Prostate gland (tissue), 2 donors: ENCODE results near the gene PERCC1. TPM values are rescaled to one million over a fixed set of nuclear protein-coding genes. Genes with fewer than 3 reads are reported as not detected.

Experiments
- DNase-seq: peaks from one replicate; pipeline ENCODE4 v3.0.0-alpha.2; 2019; ENCODE audit warnings: low spot score
- H3K27ac ChIP-seq, 2 donors: fragments of 200-600 bp; sonication (generic); 2 replicates each; pipeline ENCODE4 v1.5.1; 2017 to 2019
- H3K27me3 ChIP-seq: fragments of 200-600 bp; sonication (generic); replicated peaks from 2 replicates; pipeline ENCODE4 v1.5.1; 2019; ENCODE audit not compliant: insufficient read depth
- H3K36me3 ChIP-seq, 2 donors: fragments of 200-600 bp; sonication (generic); 1 replicate in 1 of 2; 2 replicates in 1 of 2; pipeline versions ENCODE4 v1.5.1 to v1.8.1; 2017 to 2019
- H3K4me1 ChIP-seq: fragments of 200-600 bp; sonication (generic); replicated peaks from 2 replicates; pipeline ENCODE4 v1.5.1; 2019
- H3K4me3 ChIP-seq, 2 donors: fragments of 200-600 bp; sonication (generic); 2 replicates each; pipeline ENCODE4 v1.5.1; 2017 to 2019
- H3K9me3 ChIP-seq: fragments of 200-600 bp; sonication (generic); 2 replicates; pipeline ENCODE4 v1.5.1; 2017
- CTCF ChIP-seq, 4 experiments: fragments of 200-600 bp in 2 of 4; fragments of 450-650 bp in 2 of 4; sonication (generic) in 2 of 4; IDR thresholded peaks; 1 replicate in 3 of 4; 2 replicates in 1 of 4; pipeline ENCODE4 v1.5.1; 2016 to 2019; ENCODE audit warnings: antibody characterized with exemption in 4 of 4, mild to moderate bottlenecking in 2 of 4, moderate library complexity in 2 of 4
- POLR2A ChIP-seq: fragments of 450-650 bp; IDR thresholded peaks from one replicate; pipeline ENCODE4 v1.6.1; 2016; ENCODE audit warnings: antibody characterized with exemption, mild to moderate bottlenecking
- POLR2AphosphoS5 ChIP-seq: sonication (generic); formaldehyde crosslinking; IDR thresholded peaks from one replicate; pipeline ENCODE4 v1.6.1; 2017; ENCODE audit warnings: antibody characterized with exemption
- WGBS: methylation state at CpG from one replicate; pipeline ENCODE4 v1.1.5; 2018; 5-methylcytosine and 5-hydroxymethylcytosine counted together
- intact Hi-C: fragments of 100-400 bp; cut with DNase I; formaldehyde crosslinking; loops from one replicate; pipeline ENCODE4 v1.14.2; 2022
- total RNA-seq, 2 donors: library from RNA; depleted of rRNA; stranded (reverse); fragments of >200 nt; gene quantifications; one replicate each; pipeline ENCODE4 v1.1.0, GENCODE V29; 2016

Gene PERCC1
- total RNA-seq, 2 donors from 2014 or later: 26.0 to 45.2 TPM

GRCh38 chr16:1450218-1450617, 19.3 kb downstream of the PERCC1 start:
- H3K9me3 ChIP-seq: no peaks in the 10 kb centered on the region
- no peak for DNase-seq
- peaks cover 9 to 19% of the 10 kb centered on the region in 2 donors for H3K36me3 ChIP-seq
- no peak overlapping the region for H3K27ac ChIP-seq
- 94% methylated on average over 29 of the region's 29 CpGs for WGBS
- no peak overlapping the region for H3K4me3 ChIP-seq
- H3K27me3 ChIP-seq: no peaks in the 10 kb centered on the region
- H3K4me1 ChIP-seq: no peaks in the 10 kb centered on the region
- intact Hi-C loops: no loop called here
- no peak for TF ChIP-seq POLR2AphosphoS5
- no peak for TF ChIP-seq POLR2A
- no peak for TF ChIP-seq CTCF (IDR thresholded peaks at IDR 0.05)

- no peaks in the 10 kb centered on the region for H3K27me3 ChIP-seq
- no peaks in the 10 kb centered on the region for H3K4me1 ChIP-seq
- DNase-seq: no peak
- peaks cover 9 to 23% of the 10 kb centered on the region in 2 donors for H3K36me3 ChIP-seq
- intact Hi-C loops: no loop called here
- H3K4me3 ChIP-seq: no peak overlapping the region
- H3K27ac ChIP-seq: no peak overlapping the region
- 93% methylated on average over 21 of the region's 21 CpGs for WGBS
- TF ChIP-seq CTCF (IDR thresholded peaks at IDR 0.05) (no peak), POLR2AphosphoS5 (no peak), POLR2A (no peak)
- H3K9me3 ChIP-seq: no peaks in the 10 kb centered on the region
These were observed 20.0 kb downstream of the PERCC1 start for GRCh38 chr16:1450841-1451240.

- no peak overlapping the region for H3K4me3 ChIP-seq
- 94% methylated on average over 34 of the region's 34 CpGs for WGBS
- H3K9me3 ChIP-seq: no peaks in the 10 kb centered on the region
- TF ChIP-seq POLR2A (no peak), POLR2AphosphoS5 (no peak), CTCF (IDR thresholded peaks at IDR 0.05) (no peak)
- H3K27me3 ChIP-seq: no peaks in the 10 kb centered on the region
- no peak for DNase-seq
- H3K27ac ChIP-seq: no peak overlapping the region
- no peaks in the 10 kb centered on the region for H3K4me1 ChIP-seq
- intact Hi-C loops: no loop called here
- peaks cover 9 to 26% of the 10 kb centered on the region in 2 donors for H3K36me3 ChIP-seq
These were observed 21.0 kb downstream of the PERCC1 start for GRCh38 chr16:1451702-1452392.

GRCh38 chr16:1452530-1452929, 21.7 kb downstream of the PERCC1 start:
- Histone ChIP-seq H3K4me1 (no peaks in the 10 kb centered on the region), H3K27me3 (no peaks in the 10 kb centered on the region), H3K27ac (no peak overlapping the region), H3K36me3 (peaks cover 9 to 26% of the 10 kb centered on the region in 2 donors), H3K4me3 (no peak overlapping the region), H3K9me3 (no peaks in the 10 kb centered on the region)
- DNase-seq: no peak
- TF ChIP-seq POLR2A: no peak
- no peak for TF ChIP-seq CTCF (IDR thresholded peaks at IDR 0.05)
- TF ChIP-seq POLR2AphosphoS5: no peak
- intact Hi-C loops: no loop called here
- 92% methylated on average over 20 of the region's 20 CpGs for WGBS

GRCh38 chr16:1453316-1453715, 22.4 kb downstream of the PERCC1 start:
- Histone ChIP-seq H3K27me3 (no peaks in the 10 kb centered on the region), H3K27ac (no peak overlapping the region), H3K4me3 (no peak overlapping the region), H3K9me3 (no peaks in the 10 kb centered on the region), H3K4me1 (no peaks in the 10 kb centered on the region), H3K36me3 (peaks cover 9 to 26% of the 10 kb centered on the region in 2 donors)
- TF ChIP-seq POLR2AphosphoS5: no peak
- intact Hi-C loops: no loop called here
- WGBS: 91% methylated on average over 16 of the region's 19 CpGs
- DNase-seq: no peak
